ENCODE data around the gene XKR7. TPM values are rescaled to one million over a fixed set of nuclear protein-coding genes. Genes with fewer than 3 reads are reported as not detected.
"Not testable (repeated sequence)": the region's sequence is repeated elsewhere in the genome, so short reads cannot be mapped to it uniquely, and the experiment has no call there.

Gene XKR7
- total and polyA plus RNA-seq, 8 donors: under 0.01 to 0.58 (median 0.21) TPM; not detected in 4

GRCh38 chr20:31927627-31928159 is 40.3 kb upstream of the XKR7 start:
- intact Hi-C loops (cut with DNase I; ENCODE audit: low total_unique reads): no loop called here
- no peaks in the 10 kb centered on the region for H3K9me3 ChIP-seq
- no peaks in the 10 kb centered on the region for H3K36me3 ChIP-seq
- peaks cover 0 to 32% (median 0%) of the 10 kb centered on the region in 3 donors for H3K27me3 ChIP-seq
- WGBS, 5 donors: 54 to 64% (median 60%) methylated on average over 8 of the region's 8 CpGs
- no peak for TF ChIP-seq POLR2A (IDR thresholded peaks at IDR 0.05)
- TF ChIP-seq CTCF (IDR thresholded peaks at IDR 0.05): no peak
- TF ChIP-seq POLR2AphosphoS5 (IDR thresholded peaks at IDR 0.05): no peak
- no peak for TF ChIP-seq EP300 (IDR thresholded peaks at IDR 0.05)
- no peak for DNase-seq
- H3K4me1 ChIP-seq: no peaks in the 10 kb centered on the region
- H3K4me3 ChIP-seq: no peak overlapping the region
- H3K27ac ChIP-seq: no peak overlapping the region

GRCh38 chr20:31929631-31930030 is 38.3 kb upstream of the XKR7 start:
- H3K27ac ChIP-seq; H3K4me3 ChIP-seq; DNase-seq; intact Hi-C loops (cut with DNase I; ENCODE audit: low total_unique reads); H3K4me1 ChIP-seq; H3K9me3 ChIP-seq; H3K36me3 ChIP-seq: not testable (repeated sequence)
- H3K27me3 ChIP-seq: peaks cover 0 to 16% (median 0%) of the 10 kb centered on the region in 3 donors
- 60 to 76% (median 64%) methylated on average over 4 of the region's 4 CpGs for WGBS, 5 donors

GRCh38 chr20:31930779-31931178 is 37.2 kb upstream of the XKR7 start:
- no peak overlapping the region for H3K27ac ChIP-seq
- TF ChIP-seq EP300 (IDR thresholded peaks at IDR 0.05) (no peak), POLR2AphosphoS5 (IDR thresholded peaks at IDR 0.05) (no peak), CTCF (IDR thresholded peaks at IDR 0.05) (no peak), POLR2A (IDR thresholded peaks at IDR 0.05) (no peak)
- no peak for DNase-seq
- H3K27me3 ChIP-seq: peaks cover 0 to 8% (median 0%) of the 10 kb centered on the region in 3 donors
- intact Hi-C loops (cut with DNase I; ENCODE audit: low total_unique reads): no loop called here
- no peak overlapping the region for H3K4me3 ChIP-seq
- H3K4me1 ChIP-seq: no peaks in the 10 kb centered on the region
- no peaks in the 10 kb centered on the region for H3K9me3 ChIP-seq
- 36 to 47% (median 37%) methylated on average over 5 of the region's 5 CpGs for WGBS, 5 donors
- H3K36me3 ChIP-seq: no peaks in the 10 kb centered on the region

- no peak for DNase-seq
- peaks cover 0 to 5% (median 0%) of the 10 kb centered on the region in 3 donors for H3K27me3 ChIP-seq
- H3K4me1 ChIP-seq: no peaks in the 10 kb centered on the region
- no peaks in the 10 kb centered on the region for H3K9me3 ChIP-seq
- H3K36me3 ChIP-seq: no peaks in the 10 kb centered on the region
- H3K4me3 ChIP-seq: no peak overlapping the region
- no peak for TF ChIP-seq POLR2A (IDR thresholded peaks at IDR 0.05)
- TF ChIP-seq CTCF (IDR thresholded peaks at IDR 0.05): no peak
- no peak for TF ChIP-seq EP300 (IDR thresholded peaks at IDR 0.05)
- TF ChIP-seq POLR2AphosphoS5 (IDR thresholded peaks at IDR 0.05): no peak
- intact Hi-C loops (cut with DNase I; ENCODE audit: low total_unique reads): no loop called here
- 79 to 84% (median 80%) methylated on average over 10 of the region's 10 CpGs for WGBS, 5 donors
- H3K27ac ChIP-seq: no peak overlapping the region
Observed at GRCh38 chr20:31933698-31934097, 34.3 kb upstream of the XKR7 start.

GRCh38 chr20:31934491-31934890 is 33.5 kb upstream of the XKR7 start:
- no peak for TF ChIP-seq CTCF (IDR thresholded peaks at IDR 0.05)
- TF ChIP-seq POLR2A (IDR thresholded peaks at IDR 0.05): no peak
- no peak for TF ChIP-seq EP300 (IDR thresholded peaks at IDR 0.05)
- no peak for TF ChIP-seq POLR2AphosphoS5 (IDR thresholded peaks at IDR 0.05)
- intact Hi-C loops (cut with DNase I; ENCODE audit: low total_unique reads): no loop called here
- H3K27ac ChIP-seq: no peak overlapping the region
- no peaks in the 10 kb centered on the region for H3K9me3 ChIP-seq
- no peaks in the 10 kb centered on the region for H3K36me3 ChIP-seq
- H3K27me3 ChIP-seq: peaks cover 0 to 5% (median 0%) of the 10 kb centered on the region in 3 donors
- H3K4me1 ChIP-seq: no peaks in the 10 kb centered on the region
- H3K4me3 ChIP-seq: no peak overlapping the region
- 86 to 90% (median 87%) methylated on average over 14 of the region's 14 CpGs for WGBS, 5 donors
- no peak for DNase-seq
